Measurements from ENCODE around the gene TRPM3.

TRPM3 gene

GRCh38 chr9:71121275-71122021 is at the start of gene TRPM3:
Gene TRPM3, minus strand, starts transcription at chr9:71121621. Its CDS starts 267 bp downstream, at chr9:71121354.
- no peak for DNase-seq

- DNase-seq: no peak
These were observed 47.0 kb upstream of the TRPM3 start for GRCh38 chr9:71168418-71168817.

GRCh38 chr9:71162126-71162525 is 40.7 kb upstream of the TRPM3 start:
- DNase-seq: no peak

- DNase-seq: no peak
These were observed 36.3 kb upstream of the TRPM3 start for GRCh38 chr9:71157731-71158130.

GRCh38 chr9:71147368-71147767 is 25.9 kb upstream of the TRPM3 start:
- DNase-seq: no peak

- no peak for DNase-seq
These were observed 25.1 kb upstream of the TRPM3 start for GRCh38 chr9:71146511-71146910.

- DNase-seq: no peak
These were observed 23.8 kb upstream of the TRPM3 start for GRCh38 chr9:71145179-71145578.

GRCh38 chr9:71144495-71144894 is 23.1 kb upstream of the TRPM3 start:
- DNase-seq: no peak

- no peak for DNase-seq
These were observed 15.3 kb upstream of the TRPM3 start for GRCh38 chr9:71136696-71137095.

- DNase-seq: no peak
These were observed 9.7 kb upstream of the TRPM3 start for GRCh38 chr9:71131145-71131544.

GRCh38 chr9:71130521-71130920 is 9.1 kb upstream of the TRPM3 start:
- no peak for DNase-seq

- DNase-seq: no peak
These were observed 7.4 kb upstream of the TRPM3 start for GRCh38 chr9:71128796-71129195.

- DNase-seq: no peak
These were observed 5.9 kb upstream of the TRPM3 start for GRCh38 chr9:71127301-71127700.

- DNase-seq: no peak
These were observed 1.0 kb upstream of the TRPM3 start for GRCh38 chr9:71122421-71122820.

GRCh38 chr9:71122022-71122275 is 528 bp upstream of the TRPM3 start:
- DNase-seq: no peak

- DNase-seq: no peak
These were observed 747 bp downstream of the TRPM3 start for GRCh38 chr9:71120501-71121247.

GRCh38 chr9:71119746-71120145 is 1.7 kb downstream of the TRPM3 start:
- DNase-seq: no peak

- DNase-seq: no peak
These were observed 3.1 kb downstream of the TRPM3 start for GRCh38 chr9:71118324-71118723.

- DNase-seq: no peak
These were observed 5.9 kb downstream of the TRPM3 start for GRCh38 chr9:71115448-71115975.

GRCh38 chr9:71112866-71113265 is 8.6 kb downstream of the TRPM3 start:
- DNase-seq: no peak

GRCh38 chr9:71108937-71109336 is 12.5 kb downstream of the TRPM3 start:
- no peak for DNase-seq

- DNase-seq: no peak
These were observed 14.4 kb downstream of the TRPM3 start for GRCh38 chr9:71106992-71107391.

- DNase-seq: no peak
These were observed 16.2 kb downstream of the TRPM3 start for GRCh38 chr9:71105192-71105591.

- no peak for DNase-seq
These were observed 22.6 kb downstream of the TRPM3 start for GRCh38 chr9:71098801-71099200.

- no peak for DNase-seq
These were observed 23.8 kb downstream of the TRPM3 start for GRCh38 chr9:71097671-71098070.

Measured in NCI-H446 treated with DMSO at 0.1 percent for 48 hours (cell line).